ENCODE data around the gene STK32B. TPM values are rescaled to one million over a fixed set of nuclear protein-coding genes. Genes with fewer than 3 reads are reported as not detected.

Gene STK32B
- total RNA-seq, 1 donor from 2014 or later: not detected

DNA sequence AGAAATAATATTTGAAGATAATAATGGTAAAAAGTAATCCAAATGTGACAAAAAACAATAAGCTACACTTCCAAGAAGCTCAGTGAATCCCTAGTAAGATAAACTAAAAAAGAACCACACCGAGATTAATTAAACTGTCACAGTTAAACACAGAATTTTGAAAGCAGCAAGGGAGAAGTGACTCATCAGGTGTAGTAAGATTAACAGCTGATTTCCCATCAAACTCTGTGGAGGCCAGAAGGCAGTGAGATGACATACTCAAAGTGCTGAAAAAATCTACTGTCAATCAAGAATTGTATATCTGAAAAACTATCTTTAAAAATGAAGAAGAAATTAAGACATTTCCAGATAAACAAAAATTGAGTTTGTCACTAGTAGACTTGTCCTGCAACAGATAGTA lies 35.3 kb downstream of the STK32B start:
- ATAC-seq (ENCODE audit: low read depth) (no peak), DNase-seq (no peak)
- POLR2A ChIA-PET: no interaction called here
- H3K9me3 Mint-ChIP-seq: peaks cover 24% of the 10 kb centered on the region
- TF ChIP-seq, protein P1, sequence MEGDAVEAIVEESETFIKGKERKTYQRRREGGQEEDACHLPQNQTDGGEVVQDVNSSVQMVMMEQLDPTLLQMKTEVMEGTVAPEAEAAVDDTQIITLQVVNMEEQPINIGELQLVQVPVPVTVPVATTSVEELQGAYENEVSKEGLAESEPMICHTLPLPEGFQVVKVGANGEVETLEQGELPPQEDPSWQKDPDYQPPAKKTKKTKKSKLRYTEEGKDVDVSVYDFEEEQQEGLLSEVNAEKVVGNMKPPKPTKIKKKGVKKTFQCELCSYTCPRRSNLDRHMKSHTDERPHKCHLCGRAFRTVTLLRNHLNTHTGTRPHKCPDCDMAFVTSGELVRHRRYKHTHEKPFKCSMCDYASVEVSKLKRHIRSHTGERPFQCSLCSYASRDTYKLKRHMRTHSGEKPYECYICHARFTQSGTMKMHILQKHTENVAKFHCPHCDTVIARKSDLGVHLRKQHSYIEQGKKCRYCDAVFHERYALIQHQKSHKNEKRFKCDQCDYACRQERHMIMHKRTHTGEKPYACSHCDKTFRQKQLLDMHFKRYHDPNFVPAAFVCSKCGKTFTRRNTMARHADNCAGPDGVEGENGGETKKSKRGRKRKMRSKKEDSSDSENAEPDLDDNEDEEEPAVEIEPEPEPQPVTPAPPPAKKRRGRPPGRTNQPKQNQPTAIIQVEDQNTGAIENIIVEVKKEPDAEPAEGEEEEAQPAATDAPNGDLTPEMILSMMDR (IDR thresholded peaks at IDR 0.05): no peak
- CTCF ChIA-PET: no interaction called here
- H3K27ac Mint-ChIP-seq: no peak overlapping the region
- H3K27me3 Mint-ChIP-seq: peaks cover under 1% of the 10 kb centered on the region
- no peaks in the 10 kb centered on the region for H3K36me3 Mint-ChIP-seq (ENCODE audit: low read depth)
- no peaks in the 10 kb centered on the region for H3K4me1 Mint-ChIP-seq
- intact Hi-C loops (cut with micrococcal nuclease): no loop called here
- no peak overlapping the region for H3K4me3 Mint-ChIP-seq

GRCh38 chr4:5096261-5096660 lies 45.0 kb downstream of the STK32B start:
- H3K4me3 Mint-ChIP-seq: no peak overlapping the region

DNA sequence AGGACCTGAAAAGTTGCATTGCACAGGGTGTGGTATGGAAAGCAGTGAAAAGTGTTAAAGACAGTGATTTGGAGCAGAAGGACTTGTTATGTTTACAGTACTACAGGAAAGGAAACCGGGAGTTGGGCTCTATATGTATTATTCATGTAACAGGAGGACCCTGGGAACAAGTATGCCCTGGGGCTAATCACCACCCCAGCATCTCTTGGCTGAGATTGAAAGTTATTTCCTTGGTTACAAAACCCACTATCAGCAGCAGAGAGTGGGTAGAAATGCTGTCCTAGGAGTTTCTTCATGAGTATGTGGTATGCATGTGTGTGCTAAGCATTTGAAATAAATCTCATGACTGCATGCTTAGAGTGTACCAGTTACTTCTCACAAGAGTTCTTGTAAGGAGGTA lies 46.9 kb downstream of the STK32B start:
- TF ChIP-seq, protein P1 (IDR thresholded peaks at IDR 0.05): no peak
- no peak for DNase-seq

More at GRCh38 chr4:5096261-5096660, 45.0 kb downstream of the STK32B start:
- ChIA-PET POLR2A (no interaction called here), CTCF (no interaction called here)
- Mint-ChIP-seq H3K4me1 (no peaks in the 10 kb centered on the region), H3K9me3 (no peaks in the 10 kb centered on the region), H3K27ac (no peak overlapping the region), H3K27me3 (no peaks in the 10 kb centered on the region), H3K36me3 (ENCODE audit: low read depth) (no peaks in the 10 kb centered on the region)
- DNase-seq: no peak
- intact Hi-C loops (cut with micrococcal nuclease): no loop called here
- ATAC-seq (ENCODE audit: low read depth): no peak
- TF ChIP-seq, protein P1 (IDR thresholded peaks at IDR 0.05): no peak

DNA sequence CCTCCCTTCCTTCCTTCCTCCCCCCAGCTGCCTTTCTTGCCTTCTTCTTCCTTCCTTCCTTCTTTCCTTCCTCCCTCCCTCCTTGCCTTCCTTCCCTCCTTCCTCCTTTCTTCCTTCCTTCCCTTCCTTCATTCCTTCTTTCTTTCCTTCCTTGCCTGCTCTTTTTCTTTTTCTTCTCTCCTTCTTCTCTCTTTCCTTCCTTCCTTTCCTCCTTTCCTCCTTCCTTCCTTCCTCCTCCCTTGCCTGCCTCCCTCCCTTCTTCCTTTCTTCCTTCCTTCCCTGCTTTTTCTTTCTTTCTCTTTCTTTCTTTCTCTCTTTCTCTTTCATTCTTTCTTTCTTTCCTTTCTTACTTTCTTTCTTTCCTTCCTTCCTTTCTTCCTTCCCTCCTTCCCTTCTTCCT lies 49.1 kb downstream of the STK32B start:
- Mint-ChIP-seq H3K4me1 (no peaks in the 10 kb centered on the region), H3K4me3 (no peak overlapping the region), H3K9me3 (no peaks in the 10 kb centered on the region), H3K27me3 (peaks cover 3% of the 10 kb centered on the region), H3K27ac (no peak overlapping the region), H3K36me3 (ENCODE audit: low read depth) (no peaks in the 10 kb centered on the region)
- intact Hi-C loops (cut with micrococcal nuclease): no loop called here
- ATAC-seq (ENCODE audit: low read depth) (no peak), DNase-seq (no peak)
- ChIA-PET POLR2A (no interaction called here), CTCF (no interaction called here)
- TF ChIP-seq, protein P1 (IDR thresholded peaks at IDR 0.05): no peak

More for the DNA sequence above, 46.9 kb downstream of the STK32B start:
- no peak for ATAC-seq (ENCODE audit: low read depth)
- no peaks in the 10 kb centered on the region for H3K4me1 Mint-ChIP-seq
- no peaks in the 10 kb centered on the region for H3K9me3 Mint-ChIP-seq
- H3K27me3 Mint-ChIP-seq: no peaks in the 10 kb centered on the region
- H3K4me3 Mint-ChIP-seq: no peak overlapping the region
- H3K36me3 Mint-ChIP-seq (ENCODE audit: low read depth): no peaks in the 10 kb centered on the region
- POLR2A ChIA-PET: no interaction called here
- intact Hi-C loops (cut with micrococcal nuclease): no loop called here
- CTCF ChIA-PET: no interaction called here
- H3K27ac Mint-ChIP-seq: no peak overlapping the region

GRCh38 chr4:5100986-5101385 lies 49.7 kb downstream of the STK32B start:
- ChIA-PET POLR2A (no interaction called here), CTCF (no interaction called here)
- intact Hi-C loops (cut with micrococcal nuclease): no loop called here
- TF ChIP-seq, protein P1 (IDR thresholded peaks at IDR 0.05): no peak
- Mint-ChIP-seq H3K9me3 (no peaks in the 10 kb centered on the region), H3K4me3 (no peak overlapping the region), H3K4me1 (no peaks in the 10 kb centered on the region), H3K27me3 (peaks cover 3% of the 10 kb centered on the region), H3K27ac (no peak overlapping the region), H3K36me3 (ENCODE audit: low read depth) (no peaks in the 10 kb centered on the region)
- ATAC-seq (ENCODE audit: low read depth) (no peak), DNase-seq (no peak)

Data from activated B cell treated with CpG ODN at 0.5 μM for 24 hours (primary cell).